ENCODE measurements around the gene CTSW.

GRCh38 chr11:65898656-65899355 is 19.2 kb downstream of the CTSW start:
- TF ChIP-seq EZH2phosphoT487 (conservative IDR thresholded peaks at IDR 0.05; ENCODE audit: low read length) (no peak), CTCF (IDR thresholded peaks at IDR 0.05; ENCODE audit: insufficient read depth, low read length, poor library complexity, severe bottlenecking) (no peak)

Measured in SU-DHL-6 (cell line).